Left ventricle myocardium superior (tissue), 1 donor: ENCODE data around the gene RPL11. TPM values are rescaled to one million over a fixed set of nuclear protein-coding genes. Genes with fewer than 3 reads are reported as not detected.
"Not testable (repeated sequence)": the region's sequence is repeated elsewhere in the genome, so short reads cannot be mapped to it uniquely, and the experiment has no call there.

Experiments
- ATAC-seq: fragments of 200-7000 bp; cut with Tn5 transposase; one replicate; pipeline ENCODE4 v1.9.1; 2020; ENCODE audit warnings: mild to moderate bottlenecking, moderate library complexity
- DNase-seq: peaks from one replicate; pipeline ENCODE4 v3.0.0-alpha.2; 2020
- intact Hi-C: fragments of 100-400 bp; cut with micrococcal nuclease; formaldehyde crosslinking; loops from one replicate; pipeline ENCODE4 v1.11.0; 2022
- total RNA-seq: library from RNA; stranded (reverse); fragmentation: NEBNext Ultra II Directional; extraction: Animal tissue kit (Norgen Biotek cat#: 25700); gene quantifications from one replicate; pipeline ENCODE4 v1.2.1, GENCODE V29; 2021
- donor health status: DM: no; HTN: yes; CAD: no; lungs with severe emphysema.

The RPL11 gene
- total RNA-seq, 1 donor from 2014 or later = 626 TPM

DNA sequence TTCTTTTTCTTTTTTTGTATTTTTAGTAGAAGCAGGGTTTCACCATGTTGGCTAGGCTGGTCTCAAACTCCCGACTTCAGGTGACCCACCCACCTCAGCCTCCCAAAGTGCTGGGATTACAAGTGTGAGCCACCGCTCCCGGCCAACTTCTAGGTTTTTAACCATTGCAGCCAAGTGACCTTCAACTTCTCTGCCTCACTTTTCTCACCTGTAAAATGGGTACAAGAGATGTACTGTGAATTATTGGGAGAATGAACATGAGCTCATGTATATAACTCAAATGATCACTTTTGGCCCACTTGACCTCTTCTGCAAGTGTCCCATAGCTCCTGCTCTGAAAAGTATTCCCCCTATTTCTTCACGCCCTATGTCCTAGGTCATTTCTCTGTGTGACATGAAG is 11.8 kb upstream of the RPL11 start:
- no peak for ATAC-seq
- DNase-seq = no peak
- intact Hi-C loops = no loop called here

DNA sequence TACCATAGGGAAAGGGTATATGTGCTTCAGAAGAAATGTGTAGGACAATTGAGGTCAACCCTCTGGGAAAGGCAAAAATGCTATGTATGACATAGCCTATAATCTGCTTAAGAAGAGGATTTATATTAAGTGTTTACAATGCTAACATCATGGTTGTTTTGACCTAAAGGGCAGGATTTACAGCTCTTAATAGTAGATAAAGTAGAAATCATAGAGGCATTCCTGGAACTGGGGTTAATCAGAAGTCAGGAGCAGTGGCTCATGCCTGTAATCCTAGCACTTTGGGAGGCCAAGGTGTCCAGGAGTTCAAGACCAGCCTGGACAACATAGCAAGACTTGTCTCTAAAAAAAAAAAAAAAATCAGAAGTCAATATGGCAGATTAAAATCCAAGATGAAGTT is 8.7 kb upstream of the RPL11 start:
- intact Hi-C loops = no loop called here
- ATAC-seq = no peak
- DNase-seq = no peak

DNA sequence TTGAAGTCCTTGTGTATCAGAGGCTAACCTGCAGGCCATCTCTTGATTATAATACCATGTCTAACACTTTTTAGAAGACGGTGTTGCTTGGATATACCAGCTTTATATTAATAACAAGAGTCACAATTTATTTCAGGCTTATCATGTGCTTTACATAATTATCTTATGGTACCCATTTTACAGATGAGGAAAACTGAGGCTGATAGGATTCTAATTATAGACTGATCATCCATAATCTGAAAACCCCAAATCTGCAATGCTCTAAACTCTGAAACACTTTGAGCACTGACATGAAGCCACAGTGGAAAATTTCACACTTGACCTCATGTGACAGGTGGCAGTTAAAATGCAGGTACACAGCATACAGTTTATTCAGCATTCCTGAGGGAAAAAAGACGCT is 7.2 kb upstream of the RPL11 start:
- intact Hi-C loops = no loop called here
- DNase-seq (no peak), ATAC-seq (no peak)

DNA sequence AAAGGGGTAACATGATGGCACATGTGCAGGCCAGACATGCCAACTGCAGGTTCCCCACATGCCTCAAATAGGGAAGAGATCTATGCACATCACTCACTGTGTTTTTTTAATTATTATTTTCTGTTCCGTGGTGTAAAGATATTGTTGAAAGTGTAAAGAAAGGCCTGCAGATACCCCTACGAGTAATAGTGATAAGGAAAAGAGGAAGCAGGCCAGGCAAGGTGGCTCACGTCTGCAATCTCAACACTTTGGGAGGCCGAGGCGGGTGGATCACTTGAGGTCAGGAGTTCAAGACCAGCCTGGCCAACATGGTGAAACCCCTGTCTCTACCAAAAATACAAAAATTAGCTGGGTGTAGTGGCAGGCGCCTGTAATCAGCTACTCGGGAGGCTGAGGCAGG is 6.4 kb upstream of the RPL11 start:
- ATAC-seq, DNase-seq, intact Hi-C loops: not testable (repeated sequence)

DNA sequence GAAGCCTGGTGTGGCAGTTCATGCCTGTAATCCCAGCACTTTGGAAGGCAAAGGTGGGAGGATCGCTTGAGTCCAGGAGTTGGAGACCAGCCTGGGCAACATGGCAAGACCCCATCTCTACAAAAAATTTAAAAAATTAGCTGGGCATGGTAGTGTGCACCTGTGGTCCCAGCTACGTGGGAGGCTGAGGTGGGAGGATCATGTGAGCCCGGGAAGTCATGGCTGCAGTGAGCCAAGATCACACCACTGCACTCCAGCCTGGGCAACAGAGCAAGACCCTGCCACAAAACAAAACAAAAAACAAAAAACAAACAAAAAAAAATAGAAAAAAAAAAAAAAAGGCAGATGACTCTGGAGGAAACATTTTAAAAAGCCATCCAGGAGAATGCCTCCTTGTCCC is 3.9 kb upstream of the RPL11 start:
- DNase-seq, intact Hi-C loops, ATAC-seq: not testable (repeated sequence)

DNA sequence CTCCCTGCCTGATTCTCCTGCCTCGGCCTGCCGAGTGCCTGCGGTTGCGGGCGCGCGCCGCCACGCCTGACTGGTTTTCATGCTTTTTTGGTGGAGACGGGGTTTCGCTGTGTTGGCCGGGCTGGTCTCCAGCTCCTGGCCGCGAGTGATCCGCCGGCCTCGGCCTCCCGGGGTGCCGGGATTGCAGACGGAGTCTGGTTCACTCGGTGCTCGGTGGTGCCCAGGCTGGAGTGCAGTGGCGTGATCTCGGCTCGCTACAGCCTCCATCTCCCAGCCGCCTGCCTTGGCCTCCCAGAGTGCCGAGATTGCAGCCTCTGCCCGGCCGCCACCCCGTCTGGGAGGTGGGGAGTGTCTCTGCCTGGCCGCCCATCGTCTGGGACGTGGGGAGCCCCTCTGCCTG is 3.3 kb upstream of the RPL11 start:
- intact Hi-C loops, ATAC-seq, DNase-seq: not testable (repeated sequence)

DNA sequence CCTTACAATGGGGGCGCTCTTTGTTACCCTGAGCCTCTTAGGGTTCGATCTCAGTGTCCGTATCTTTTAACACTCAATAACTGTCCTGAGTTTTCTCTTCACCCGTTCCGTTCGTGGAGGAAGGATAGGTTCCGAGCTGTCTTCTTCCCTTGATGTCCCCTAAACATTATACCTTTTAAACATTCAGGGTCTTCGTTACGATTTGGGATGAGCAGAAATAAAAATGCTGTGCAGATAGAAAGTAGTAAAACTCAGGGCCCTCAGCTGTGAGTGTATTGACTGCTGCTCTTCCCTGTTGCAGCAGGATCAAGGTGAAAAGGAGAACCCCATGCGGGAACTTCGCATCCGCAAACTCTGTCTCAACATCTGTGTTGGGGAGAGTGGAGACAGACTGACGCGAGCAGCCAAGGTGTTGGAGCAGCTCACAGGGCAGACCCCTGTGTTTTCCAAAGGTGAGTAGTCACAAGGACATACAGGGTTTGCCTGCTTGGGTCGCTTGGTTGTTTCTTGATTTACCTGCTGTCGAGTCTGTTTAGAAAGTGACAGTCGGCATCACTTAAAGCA is 784 bp downstream of the RPL11 start:
- intact Hi-C loops = no loop called here
- DNase-seq = no peak
- no peak for ATAC-seq

DNA sequence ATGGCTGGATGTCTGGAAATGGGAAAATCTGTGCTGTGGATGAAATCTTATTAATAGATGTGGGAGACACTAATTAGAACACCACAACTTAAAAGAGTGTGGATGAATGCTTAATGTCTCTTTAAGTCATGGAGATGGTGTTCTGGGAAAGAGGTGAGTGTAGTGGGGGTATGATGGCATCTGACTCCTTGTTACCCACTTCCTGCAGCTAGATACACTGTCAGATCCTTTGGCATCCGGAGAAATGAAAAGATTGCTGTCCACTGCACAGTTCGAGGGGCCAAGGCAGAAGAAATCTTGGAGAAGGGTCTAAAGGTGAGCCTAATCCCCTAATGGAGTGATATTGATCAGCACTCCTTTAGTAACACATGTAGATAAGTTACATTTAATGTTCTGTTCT is 2.0 kb downstream of the RPL11 start:
- ATAC-seq (no peak), DNase-seq (no peak)
- intact Hi-C loops = no loop called here

DNA sequence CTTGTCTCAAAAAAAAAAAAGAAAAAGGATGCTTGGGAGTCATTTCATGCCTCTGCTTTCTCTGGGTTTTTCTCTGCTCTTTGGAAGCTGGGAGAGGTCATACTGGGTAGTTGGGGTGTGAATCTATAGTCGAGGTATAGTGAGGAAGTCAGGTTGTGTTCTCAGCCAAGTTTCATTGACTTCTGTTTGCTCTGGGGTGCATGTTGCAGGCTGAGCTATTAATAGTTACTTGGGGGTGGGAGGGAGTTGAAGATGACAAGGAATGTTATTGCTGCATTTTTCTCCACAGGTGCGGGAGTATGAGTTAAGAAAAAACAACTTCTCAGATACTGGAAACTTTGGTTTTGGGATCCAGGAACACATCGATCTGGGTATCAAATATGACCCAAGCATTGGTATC is 2.8 kb downstream of the RPL11 start:
- intact Hi-C loops = no loop called here
- ATAC-seq (no peak), DNase-seq (no peak)

DNA sequence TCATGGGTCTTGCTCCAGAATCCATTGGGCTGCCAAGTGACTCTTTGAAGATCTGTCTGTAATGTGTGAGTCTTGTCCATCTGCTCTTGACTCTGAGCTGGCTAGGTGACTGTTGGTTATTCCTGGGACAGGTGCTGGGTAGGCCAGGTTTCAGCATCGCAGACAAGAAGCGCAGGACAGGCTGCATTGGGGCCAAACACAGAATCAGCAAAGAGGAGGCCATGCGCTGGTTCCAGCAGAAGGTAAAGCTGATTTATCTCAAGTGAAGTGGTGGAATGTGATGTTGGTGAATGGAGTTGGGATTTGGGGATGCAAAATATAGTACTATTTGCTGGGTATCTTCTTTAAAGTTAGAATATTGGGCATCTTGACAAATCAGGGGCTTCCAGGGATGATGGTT is 4.1 kb downstream of the RPL11 start:
- no peak for DNase-seq
- no peak for ATAC-seq
- intact Hi-C loops = no loop called here

DNA sequence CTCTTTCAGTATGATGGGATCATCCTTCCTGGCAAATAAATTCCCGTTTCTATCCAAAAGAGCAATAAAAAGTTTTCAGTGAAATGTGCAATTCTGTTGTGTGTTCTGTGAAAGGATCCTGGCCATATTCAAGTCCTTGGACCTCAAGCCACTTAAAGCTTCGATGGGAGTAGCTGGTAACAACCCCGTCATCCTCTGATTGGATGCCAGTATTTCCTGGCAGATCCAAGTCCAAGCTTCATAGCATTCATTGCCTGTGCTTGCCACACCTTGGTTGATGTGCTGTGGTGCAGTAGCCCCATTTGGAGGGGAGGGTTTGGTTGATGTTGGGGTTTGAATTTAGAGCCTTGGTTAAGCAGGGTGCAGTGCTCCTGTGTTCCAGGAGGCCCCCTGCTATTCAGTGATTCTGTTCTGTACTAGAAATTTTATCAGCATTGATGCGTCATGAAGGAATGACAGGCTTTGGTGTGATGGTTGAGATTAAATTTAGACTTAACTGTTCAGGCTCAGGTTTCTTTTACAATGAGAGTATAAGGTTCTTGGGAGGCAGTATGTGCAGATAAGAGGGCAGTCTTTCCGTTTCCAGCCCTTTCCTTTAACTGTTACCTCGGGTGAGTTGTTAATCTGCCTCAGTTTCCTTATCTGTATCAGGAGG is 4.9 kb downstream of the RPL11 start:
- intact Hi-C loops = no loop called here
- DNase-seq (no peak), ATAC-seq (no peak)

DNA sequence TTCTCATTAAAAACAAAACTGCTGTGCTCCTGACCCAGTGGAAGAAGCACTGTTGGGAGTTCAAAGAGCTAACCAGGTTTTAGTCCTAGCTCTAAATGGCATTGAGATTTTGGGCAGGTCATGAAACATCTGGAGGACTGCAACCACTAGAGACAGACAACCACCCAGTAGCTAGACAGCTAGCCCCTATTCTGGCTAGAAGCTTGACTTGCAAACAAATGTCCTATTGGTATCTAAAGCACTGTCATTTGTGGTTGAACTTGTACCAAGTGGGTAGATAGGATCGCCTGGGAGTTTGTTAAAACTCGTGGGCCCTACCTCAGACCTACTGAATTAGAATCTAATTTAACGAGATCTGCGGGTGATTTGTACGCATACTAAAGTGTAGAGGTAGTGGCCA is 6.9 kb downstream of the RPL11 start:
- intact Hi-C loops = no loop called here

DNA sequence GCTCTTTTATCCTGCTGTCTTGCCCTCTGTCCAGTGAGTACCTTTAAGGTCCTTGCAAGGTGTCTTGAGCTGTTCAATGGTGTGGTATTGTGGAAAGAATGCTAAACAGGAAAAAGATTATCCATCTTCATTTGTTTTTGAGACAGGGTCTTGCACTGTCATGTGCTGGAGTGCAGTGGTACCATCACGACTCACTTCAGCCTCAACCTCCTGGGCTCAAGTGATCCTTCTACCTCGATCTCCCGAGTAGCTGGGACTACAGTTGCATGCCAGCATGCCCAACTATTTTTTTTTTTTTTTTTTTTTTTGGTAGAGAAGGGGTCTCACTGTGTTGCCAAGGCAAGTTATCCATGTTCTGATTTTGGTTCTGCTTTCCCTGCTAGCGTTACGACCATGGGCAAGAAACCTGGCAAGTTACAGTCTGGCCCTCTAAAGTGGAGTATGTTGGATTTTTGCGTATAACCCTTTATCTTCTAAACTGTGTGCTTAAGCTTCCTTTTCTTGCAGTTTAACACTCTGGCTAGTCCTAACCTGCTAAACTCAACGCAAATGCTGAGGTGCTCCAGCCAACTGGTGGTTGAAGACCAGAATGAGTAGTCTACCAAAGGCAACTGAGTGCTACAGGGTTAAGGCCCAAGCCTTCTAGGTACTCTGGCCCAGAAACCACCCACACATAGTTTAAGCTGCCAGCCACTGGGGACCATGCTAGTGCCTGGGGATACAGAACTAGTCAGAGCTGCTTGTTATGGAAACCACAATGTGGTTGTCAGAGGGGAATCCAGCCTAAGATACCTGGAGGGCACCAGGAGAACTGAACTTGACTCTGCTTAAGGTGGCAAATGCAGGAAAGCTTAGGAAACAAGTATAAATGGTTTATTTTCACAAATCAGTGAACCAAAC is 7.9 kb downstream of the RPL11 start:
- intact Hi-C loops = no loop called here
- ATAC-seq = no peak
- no peak for DNase-seq

More for the DNA sequence above, 6.9 kb downstream of the RPL11 start:
- ATAC-seq = no peak
- DNase-seq = no peak

DNA sequence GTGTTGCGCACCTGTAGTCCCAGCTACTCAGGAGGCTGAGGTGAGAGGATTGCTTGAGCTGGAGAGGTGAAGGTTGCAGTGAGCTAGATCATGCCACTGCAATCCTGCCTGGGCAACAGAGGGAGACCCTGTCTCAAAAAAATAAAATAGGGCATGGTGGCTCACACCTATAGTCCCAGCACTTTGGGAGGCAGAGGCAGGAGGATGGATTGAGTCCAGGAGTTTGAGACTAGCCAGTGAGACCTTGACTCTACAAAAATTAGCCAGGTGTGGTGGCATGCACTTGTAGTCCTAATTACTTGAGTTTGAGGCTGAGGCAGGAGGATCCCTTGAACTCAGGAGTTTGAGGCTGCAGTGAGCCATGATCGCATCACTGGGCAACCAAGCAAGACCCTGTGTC is 9.7 kb downstream of the RPL11 start:
- ATAC-seq (no peak), DNase-seq (no peak)
- intact Hi-C loops = no loop called here

DNA sequence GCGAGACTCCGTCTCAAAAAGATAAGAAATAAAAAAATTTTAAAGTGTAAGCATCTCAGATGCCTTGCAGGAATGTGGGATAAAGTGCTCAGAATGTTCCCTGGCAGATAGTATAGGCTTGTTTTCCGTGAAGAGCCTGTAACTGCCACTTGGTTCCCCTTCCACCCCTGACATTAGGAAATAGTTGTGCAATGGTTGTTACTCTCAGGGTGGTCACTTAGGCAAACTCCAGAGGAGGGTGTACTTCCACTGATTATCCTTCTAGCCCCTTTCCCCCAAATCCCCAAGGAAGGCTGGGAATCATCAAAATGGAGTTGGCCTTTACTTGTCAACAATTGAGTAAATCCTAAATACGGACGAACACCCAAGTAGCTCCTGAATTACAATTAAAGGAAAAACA is 10.4 kb downstream of the RPL11 start:
- intact Hi-C loops = no loop called here
- DNase-seq (no peak), ATAC-seq (no peak)

DNA sequence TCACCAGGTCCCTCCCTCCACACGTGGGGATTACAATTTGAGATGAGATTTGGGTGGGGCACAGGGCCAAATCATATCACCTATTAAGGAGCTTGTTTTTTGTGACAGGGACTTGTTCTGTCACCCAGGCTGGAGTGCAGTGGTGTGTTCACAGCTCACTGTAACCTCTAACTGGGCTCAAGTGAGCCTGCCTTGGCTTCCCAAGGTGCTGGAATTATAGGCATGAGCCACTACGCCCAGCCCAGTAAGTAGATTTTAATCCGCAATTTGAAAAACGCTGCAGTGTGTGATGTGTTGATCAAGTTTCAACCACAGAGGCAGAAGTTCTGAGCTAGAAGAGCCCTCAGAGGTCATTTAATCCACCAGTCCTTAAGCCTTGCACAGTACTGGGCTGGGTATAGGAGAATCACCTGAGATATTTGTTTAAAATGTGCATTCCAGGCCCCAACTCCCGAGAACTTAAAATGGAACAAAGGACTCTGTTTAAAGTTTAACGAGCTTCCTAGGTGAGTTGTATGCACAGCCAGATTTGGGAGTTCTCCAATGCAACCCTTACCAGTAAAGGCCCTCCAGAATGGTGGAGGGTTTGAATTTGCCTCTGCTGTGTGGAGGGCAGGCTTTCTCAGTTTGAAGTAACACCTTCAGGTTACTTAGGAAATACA is 13.4 kb downstream of the RPL11 start:
- intact Hi-C loops = no loop called here
- DNase-seq (no peak), ATAC-seq (no peak)

DNA sequence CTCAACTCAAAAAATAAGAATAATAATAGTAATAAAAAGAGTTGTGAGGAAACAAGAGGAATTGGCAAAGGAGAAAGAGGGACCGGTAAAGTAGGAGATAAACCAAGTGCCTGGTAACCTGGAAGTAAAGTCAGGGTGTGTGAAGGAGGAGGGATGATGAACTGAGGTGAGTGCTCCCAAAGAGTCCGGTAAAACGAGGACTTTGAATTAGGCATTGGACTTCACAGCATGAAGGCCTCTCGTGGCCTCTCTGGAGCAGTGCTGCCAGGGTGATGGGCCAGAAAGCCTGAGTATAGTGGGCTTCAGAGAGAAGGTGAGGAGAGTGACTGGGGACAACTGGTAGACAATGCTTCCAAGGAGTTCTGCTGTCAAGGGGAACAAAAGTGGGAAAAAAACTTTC is 17.6 kb downstream of the RPL11 start:
- intact Hi-C loops = no loop called here
- no peak for ATAC-seq

DNA sequence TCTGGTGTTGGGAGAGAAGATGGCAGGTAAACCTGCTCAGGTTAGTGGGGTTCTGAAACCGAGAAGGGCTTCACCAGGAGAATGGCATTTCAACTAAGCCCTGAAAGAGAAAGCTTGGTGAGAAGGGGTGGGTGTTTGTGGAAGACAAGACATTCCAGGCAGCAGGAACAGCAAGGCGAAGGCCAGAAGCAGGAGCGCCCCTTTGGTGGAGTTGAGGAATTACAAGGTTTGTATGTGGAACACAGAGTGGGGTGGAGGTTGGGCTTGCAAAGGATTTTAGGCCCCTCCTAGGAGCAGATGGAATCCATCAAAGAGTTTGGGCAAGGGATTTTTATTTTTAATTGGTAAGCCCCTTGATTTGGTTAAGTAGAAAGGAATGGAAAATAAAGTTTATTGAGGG is 26.9 kb downstream of the RPL11 start:
- intact Hi-C loops = no loop called here
- DNase-seq (no peak), ATAC-seq (peak; percentile 32)

More for the DNA sequence above, 17.6 kb downstream of the RPL11 start:
- no peak for DNase-seq

DNA sequence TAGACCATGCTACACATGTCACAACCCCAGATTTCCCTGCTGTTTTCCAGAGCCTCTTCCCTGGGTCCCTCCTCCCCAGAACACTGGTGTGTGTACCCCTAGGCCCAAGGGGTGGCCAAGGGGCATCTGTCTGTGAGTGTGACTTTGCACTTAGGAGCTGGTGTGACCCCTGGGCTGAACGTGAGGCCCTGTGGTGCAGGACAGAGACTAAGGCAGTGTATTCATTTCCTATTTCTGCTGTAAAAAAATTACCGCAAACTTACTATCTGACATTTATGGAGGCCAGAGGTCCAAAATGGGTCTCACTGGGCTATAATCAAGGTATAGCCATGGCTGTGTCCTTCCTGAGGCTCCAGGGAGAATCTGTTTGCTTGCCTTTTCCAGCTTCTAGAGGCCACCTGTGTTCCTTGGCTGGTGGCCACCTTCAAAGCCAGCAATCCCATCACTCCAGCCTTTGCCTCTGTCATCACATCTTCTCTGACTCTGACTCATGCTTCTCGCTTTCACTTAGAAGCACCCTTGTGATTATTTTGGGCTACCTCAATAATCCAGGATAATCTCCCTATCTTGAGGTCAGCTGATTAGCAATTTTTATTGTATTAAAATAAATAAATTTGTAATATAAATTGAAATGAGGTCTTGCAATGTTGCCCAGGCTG is 27.7 kb downstream of the RPL11 start:
- DNase-seq (no peak), ATAC-seq (peak; percentile 66)
- intact Hi-C loops = no loop called here
